ENCODE data around the gene ANKLE1.

DNA sequence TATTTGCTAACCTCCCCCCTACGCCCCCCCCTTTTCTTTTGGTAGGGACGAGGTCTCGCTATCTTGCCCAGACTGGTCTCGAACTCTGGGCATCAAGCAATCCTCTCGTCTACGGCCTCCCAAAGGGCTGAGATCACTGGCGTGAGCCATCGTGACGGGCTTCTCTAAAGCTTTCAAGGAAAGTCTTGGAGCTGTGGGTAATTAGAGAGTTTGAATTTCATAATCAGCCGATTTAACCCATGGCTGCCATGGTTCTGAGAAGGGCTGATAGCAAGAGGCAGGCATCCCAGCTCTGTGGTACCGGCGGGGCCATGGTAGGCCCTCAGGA lies 22.2 kb downstream of the ANKLE1 start:
- no peak for TF ChIP-seq POLR2AphosphoS5 (IDR thresholded peaks at IDR 0.05)
- TF ChIP-seq, protein P1, sequence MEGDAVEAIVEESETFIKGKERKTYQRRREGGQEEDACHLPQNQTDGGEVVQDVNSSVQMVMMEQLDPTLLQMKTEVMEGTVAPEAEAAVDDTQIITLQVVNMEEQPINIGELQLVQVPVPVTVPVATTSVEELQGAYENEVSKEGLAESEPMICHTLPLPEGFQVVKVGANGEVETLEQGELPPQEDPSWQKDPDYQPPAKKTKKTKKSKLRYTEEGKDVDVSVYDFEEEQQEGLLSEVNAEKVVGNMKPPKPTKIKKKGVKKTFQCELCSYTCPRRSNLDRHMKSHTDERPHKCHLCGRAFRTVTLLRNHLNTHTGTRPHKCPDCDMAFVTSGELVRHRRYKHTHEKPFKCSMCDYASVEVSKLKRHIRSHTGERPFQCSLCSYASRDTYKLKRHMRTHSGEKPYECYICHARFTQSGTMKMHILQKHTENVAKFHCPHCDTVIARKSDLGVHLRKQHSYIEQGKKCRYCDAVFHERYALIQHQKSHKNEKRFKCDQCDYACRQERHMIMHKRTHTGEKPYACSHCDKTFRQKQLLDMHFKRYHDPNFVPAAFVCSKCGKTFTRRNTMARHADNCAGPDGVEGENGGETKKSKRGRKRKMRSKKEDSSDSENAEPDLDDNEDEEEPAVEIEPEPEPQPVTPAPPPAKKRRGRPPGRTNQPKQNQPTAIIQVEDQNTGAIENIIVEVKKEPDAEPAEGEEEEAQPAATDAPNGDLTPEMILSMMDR (IDR thresholded peaks at IDR 0.05), result no peak
